GM23338 (cell line): ENCODE data around the gene AQP9.

ENCODE experiments used
- CREB1 ChIP-seq: fragments of 250-450 bp; sonication (Bioruptor Pico); IDR thresholded peaks from 2 replicates; pipeline ENCODE4 v1.5.0; 2020; ENCODE audit warnings: low read depth, mild to moderate bottlenecking, moderate library complexity
- EZH2 ChIP-seq: fragments of 200-600 bp; sonication (generic); IDR thresholded peaks from one replicate; pipeline ENCODE4 v1.8.0; 2017; ENCODE audit warnings: antibody characterized with exemption, mild to moderate bottlenecking, low read depth; ENCODE audit not compliant: unreplicated experiment
- EZH2phosphoT487 ChIP-seq: fragments of 200-600 bp; sonication (generic); IDR thresholded peaks from one replicate; pipeline ENCODE4 v1.8.1; 2018; ENCODE audit warnings: antibody characterized with exemption; ENCODE audit not compliant: unreplicated experiment
- JUNB ChIP-seq: IDR thresholded peaks from one replicate; pipeline ENCODE4 v1.6.1; 2016; ENCODE audit warnings: antibody characterized with exemption; ENCODE audit not compliant: unreplicated experiment
- POLR2AphosphoS5 ChIP-seq: IDR thresholded peaks from 2 replicates; pipeline ENCODE4 v1.6.1; 2016; ENCODE audit warnings: antibody characterized with exemption, low read depth
- REST ChIP-seq: IDR thresholded peaks from one replicate; pipeline ENCODE4 v1.6.1; 2018; ENCODE audit warnings: antibody characterized with exemption; ENCODE audit not compliant: unreplicated experiment
- ZNF462 ChIP-seq: fragments of 250-450 bp; sonication (Bioruptor Pico); IDR thresholded peaks from 2 replicates; pipeline ENCODE4 v1.5.0; 2020; ENCODE audit warnings: mild to moderate bottlenecking, moderate library complexity
- TF ChIP-seq, protein P1 (sequence below), 2 experiments: fragments of 200-600 bp in 1 of 2; sonication (generic) in 1 of 2; conservative IDR thresholded peaks; 2 replicates each; pipeline versions ENCODE4 v1.5.1 to v1.6.1; 2016 to 2017; ENCODE audit warnings: antibody characterized with exemption in 2 of 2, low read depth in 2 of 2, mild to moderate bottlenecking in 2 of 2, moderate library complexity in 1 of 2

GRCh38 chr15:58233341-58233740 lies 95.2 kb downstream of the AQP9 start:
- TF ChIP-seq, protein P1, sequence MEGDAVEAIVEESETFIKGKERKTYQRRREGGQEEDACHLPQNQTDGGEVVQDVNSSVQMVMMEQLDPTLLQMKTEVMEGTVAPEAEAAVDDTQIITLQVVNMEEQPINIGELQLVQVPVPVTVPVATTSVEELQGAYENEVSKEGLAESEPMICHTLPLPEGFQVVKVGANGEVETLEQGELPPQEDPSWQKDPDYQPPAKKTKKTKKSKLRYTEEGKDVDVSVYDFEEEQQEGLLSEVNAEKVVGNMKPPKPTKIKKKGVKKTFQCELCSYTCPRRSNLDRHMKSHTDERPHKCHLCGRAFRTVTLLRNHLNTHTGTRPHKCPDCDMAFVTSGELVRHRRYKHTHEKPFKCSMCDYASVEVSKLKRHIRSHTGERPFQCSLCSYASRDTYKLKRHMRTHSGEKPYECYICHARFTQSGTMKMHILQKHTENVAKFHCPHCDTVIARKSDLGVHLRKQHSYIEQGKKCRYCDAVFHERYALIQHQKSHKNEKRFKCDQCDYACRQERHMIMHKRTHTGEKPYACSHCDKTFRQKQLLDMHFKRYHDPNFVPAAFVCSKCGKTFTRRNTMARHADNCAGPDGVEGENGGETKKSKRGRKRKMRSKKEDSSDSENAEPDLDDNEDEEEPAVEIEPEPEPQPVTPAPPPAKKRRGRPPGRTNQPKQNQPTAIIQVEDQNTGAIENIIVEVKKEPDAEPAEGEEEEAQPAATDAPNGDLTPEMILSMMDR (conservative IDR thresholded peaks at IDR 0.05; ENCODE audit: low read depth in 2 of 2): no peak
- no peak for TF ChIP-seq EZH2
- no peak for TF ChIP-seq POLR2AphosphoS5
- TF ChIP-seq EZH2phosphoT487: no peak
- no peak for TF ChIP-seq JUNB
- no peak for TF ChIP-seq CREB1 (CRISPR knock-in tag)
- TF ChIP-seq REST: no peak
- TF ChIP-seq ZNF462 (CRISPR knock-in tag): no peak
